ENCODE data around the gene DYNC2LI1.
A peak's percentile ranks its signal among the peaks of the same experiment; 100 is the strongest.

Gene DYNC2LI1

DNA sequence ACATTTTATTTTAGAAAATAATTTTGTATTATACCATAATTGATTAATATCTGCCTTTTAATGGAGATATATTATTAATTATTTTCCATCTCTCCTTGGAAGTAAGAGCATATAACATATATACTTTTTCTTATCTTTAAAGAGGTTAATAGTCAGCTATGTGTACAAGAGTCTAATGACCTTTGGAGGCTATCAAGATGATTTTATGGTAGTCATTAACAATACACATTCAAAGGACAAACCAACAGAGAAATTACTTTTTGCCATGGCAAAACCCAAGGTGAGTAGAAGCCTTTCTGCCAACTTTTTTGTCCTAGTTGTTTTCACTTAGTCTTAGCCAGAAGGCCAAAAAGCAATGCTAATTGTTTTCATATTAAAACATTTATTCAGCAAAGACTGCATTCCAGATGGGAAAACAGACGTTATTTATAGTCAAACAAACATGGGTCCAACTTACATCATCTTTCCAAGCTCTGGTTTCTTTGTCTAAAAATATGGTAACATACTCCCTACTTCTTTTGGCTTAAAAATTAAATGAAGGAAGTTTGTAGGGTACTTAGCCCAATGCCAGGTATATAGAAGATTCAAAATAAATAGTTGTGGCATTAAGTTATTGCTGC lies 9.6 kb upstream of the DYNC2LI1 start:
- DNase-seq, result no peak

DNA sequence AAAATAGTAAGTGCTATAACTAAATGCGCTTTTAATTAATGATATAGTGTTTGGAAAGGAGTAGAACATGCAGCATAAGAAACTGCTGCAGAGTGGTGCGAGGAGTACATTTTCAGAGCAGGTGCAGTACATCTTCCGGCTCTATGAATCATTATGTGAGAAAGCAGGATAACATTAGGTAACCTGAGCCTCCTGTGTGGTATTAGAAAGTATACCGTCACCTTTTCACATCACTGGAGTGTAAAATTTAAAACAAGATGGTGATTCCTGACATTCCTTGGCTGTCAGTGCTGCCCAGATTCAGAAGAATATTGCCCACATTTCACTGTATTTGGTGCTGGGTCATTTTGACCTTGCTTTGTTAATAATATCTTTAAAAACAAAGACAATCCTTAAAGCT lies 7.8 kb upstream of the DYNC2LI1 start:
- no peak for DNase-seq

GRCh38 chr2:43774617-43775016 lies 778 bp downstream of the DYNC2LI1 start:
- DNase-seq, result no peak

- no peak for DNase-seq
Measured at GRCh38 chr2:43776324-43776723, 2.5 kb downstream of the DYNC2LI1 start.

- no peak for DNase-seq
Measured at GRCh38 chr2:43777306-43777926, 3.6 kb downstream of the DYNC2LI1 start.

DNA sequence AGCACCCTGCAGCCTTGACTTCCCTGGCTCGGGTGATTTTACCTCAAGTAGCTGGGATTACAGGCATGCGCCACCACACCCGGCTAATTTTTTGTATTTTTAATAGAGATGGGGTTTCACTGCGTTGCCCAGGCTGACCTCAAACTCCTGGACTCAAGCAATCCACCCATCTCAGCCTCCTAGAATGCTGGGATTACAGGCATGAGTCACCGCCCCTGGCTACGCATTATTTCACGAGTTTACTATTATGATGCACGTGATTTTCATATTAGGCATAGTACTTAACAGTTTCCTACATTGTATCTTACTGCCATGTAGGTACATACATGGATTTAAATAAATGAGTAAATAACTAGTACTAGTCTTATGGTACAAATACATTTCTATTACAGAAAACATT lies 4.4 kb downstream of the DYNC2LI1 start:
- no peak for DNase-seq

DNA sequence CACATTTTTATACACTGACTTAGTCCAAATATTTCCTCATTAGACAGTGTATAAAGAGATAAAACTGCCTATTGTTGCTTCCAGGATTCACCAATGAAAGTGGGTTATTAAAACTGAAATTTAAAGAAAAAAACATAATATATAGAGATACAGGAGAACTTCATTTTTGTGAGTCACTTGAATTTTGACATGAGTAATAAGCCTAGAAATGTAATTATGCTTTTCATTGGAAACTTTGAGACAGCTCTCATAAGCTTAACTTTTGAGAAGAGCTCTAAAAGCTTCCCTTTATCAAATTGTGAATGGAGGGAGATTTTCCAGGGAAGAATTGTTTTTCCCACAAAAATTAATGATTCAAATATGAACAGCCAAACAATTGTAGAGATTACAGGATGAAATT lies 14.1 kb downstream of the DYNC2LI1 start:
- DNase-seq, result no peak

DNA sequence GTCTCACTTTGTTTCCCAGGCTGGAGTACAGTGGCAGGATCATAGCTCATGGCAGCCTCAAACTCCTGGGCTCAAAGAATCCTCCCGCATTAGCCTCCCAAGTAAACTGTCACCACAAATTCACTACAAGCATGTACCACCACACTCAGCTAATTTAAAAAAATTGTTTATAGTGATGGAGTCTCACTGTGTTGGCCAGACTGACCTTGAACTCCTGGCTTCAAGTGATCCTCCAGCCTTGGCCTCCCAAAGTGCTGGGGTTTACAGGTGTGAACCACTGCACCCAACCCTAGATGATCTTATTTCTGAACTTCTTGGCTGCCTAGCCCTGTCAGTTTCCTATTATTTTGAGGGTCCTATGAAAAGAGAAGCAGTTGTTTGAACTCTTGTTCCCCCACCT lies 14.8 kb downstream of the DYNC2LI1 start:
- DNase-seq, result no peak

GRCh38 chr2:43790147-43790546 lies 16.3 kb downstream of the DYNC2LI1 start:
- DNase-seq, result no peak

- DNase-seq, result no peak
Measured at GRCh38 chr2:43791035-43791765, 17.4 kb downstream of the DYNC2LI1 start.

DNA sequence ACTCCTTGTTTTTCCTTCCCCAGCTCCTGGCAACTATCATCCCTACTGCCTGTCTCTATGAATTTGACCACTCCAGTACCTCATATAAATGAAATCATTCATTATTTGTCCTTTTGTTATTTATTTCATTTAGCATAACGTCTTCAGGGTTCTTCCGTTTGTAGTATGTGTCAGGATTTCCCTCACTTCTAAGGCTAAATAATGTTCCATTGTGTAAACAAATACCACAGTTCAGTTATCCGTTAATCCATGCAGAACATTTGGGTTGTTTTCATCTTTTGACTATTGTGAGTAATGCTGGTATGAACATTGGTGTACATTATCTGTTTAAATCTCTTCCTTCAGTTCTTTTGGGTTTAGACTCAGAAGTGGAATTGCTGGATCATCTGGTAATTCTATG lies 18.8 kb downstream of the DYNC2LI1 start:
- DNase-seq, result no peak

GRCh38 chr2:43794956-43795355 lies 21.1 kb downstream of the DYNC2LI1 start:
- no peak for DNase-seq

DNA sequence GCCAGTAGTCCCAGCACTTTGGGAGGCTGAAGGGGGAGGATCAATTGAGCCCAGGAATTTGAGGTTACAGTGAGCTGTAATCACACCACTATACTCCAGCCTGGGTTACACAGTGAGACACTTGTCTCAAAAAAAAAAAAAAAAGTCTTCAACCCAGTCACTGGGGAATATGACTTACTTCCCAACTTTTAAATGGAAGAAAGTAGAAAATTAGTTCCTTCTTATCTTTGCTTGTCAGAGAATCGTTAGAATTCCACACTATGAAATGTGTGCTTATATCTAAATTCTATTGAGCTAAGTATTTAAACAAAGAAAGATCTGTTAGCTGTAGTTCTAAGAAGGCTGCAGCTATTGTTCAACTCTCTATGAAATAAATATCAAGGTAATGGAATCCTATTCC lies 22.4 kb downstream of the DYNC2LI1 start:
- DNase-seq, result no peak

DNA sequence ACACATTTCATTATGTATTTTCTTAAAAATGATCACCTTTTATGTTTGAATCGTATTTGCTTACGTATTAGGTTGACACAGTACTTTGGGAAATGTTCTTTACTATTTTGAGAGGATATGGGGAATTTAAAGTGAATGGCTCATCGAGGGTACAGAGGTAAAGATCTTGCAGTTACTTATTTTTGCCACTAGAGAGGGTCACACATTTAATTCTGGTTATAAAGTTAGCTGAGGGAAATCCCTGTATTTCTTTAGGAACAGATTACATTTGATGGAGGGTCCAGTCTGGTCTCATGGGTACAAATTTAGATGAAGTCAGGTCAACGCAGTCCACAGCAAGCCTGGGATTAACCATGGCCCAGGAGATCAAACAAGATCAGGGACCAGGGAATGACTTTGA lies 24.5 kb downstream of the DYNC2LI1 start:
- peak in 1 of 2 experiments; percentile 19 for DNase-seq

- DNase-seq, result no peak
Measured at GRCh38 chr2:43800894-43801293, 27.1 kb downstream of the DYNC2LI1 start.

DNA sequence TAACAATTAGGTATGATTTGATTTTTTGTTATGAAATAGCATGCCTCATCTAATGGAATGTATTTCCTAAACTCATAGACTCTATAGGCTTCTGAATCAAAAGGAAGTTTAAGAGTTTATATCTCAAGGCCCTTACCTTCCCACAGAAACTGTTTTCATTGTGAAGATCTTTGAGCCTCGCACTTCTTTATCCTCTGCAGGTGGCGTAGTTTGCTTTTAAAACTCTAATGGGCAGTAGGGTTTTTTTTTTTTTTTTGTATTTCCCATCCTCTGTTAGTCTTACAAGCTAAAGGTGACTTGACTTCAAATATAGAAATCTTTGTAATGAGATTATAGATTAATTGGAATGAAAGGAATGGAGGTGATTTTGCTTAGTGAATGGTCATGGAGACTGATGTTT lies 28.3 kb downstream of the DYNC2LI1 start:
- no peak for DNase-seq

- DNase-seq, result no peak
Measured at GRCh38 chr2:43803113-43803512, 29.3 kb downstream of the DYNC2LI1 start.

- no peak for DNase-seq
Measured at GRCh38 chr2:43806719-43807031, 32.8 kb downstream of the DYNC2LI1 start.

- no peak for DNase-seq
Measured at GRCh38 chr2:43810452-43810851, 36.6 kb downstream of the DYNC2LI1 start.

- no peak for DNase-seq
Measured at GRCh38 chr2:43810888-43811287, 37.0 kb downstream of the DYNC2LI1 start.

- DNase-seq, result no peak
Measured at GRCh38 chr2:43812006-43812405, 38.2 kb downstream of the DYNC2LI1 start.

DNA sequence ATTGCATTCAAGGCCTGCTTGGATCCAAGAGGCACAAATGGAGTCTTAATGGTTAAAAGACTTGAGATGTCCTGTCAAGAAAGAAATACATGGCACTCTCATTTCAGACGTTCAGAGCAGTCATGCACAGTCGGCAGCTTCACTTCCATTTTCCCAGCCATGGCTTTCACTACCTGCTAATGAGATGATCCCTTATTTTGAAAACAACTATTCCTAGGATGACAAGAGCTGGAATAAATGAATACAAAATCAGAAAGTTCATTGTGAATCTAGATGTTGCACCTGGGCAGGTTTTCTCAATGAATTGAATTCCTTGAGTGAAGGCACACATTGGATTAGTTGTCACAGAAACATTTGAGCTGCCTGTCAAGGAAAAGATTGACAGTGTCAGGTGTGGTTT lies 39.1 kb downstream of the DYNC2LI1 start:
- DNase-seq, result no peak

- no peak for DNase-seq
Measured at GRCh38 chr2:43814711-43815110, 40.9 kb downstream of the DYNC2LI1 start.

DNA sequence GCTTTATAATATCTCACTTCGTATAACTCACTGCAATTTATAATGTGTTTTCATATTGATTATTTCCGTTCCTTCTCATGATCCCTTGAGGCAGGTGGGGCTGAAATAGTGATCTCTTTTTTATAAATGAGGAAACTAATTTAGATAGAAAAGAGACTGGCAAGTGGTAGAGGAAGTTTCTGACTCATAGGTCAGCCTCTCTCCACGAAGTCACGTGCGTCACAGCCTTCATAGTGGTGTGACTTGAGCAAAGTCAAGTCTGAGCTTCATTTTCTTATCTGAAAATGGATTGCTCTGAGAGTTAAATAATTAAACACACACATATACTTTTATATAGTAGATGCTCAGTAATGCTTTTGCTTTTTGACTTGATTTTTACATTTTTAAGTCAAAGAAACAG lies 44.9 kb downstream of the DYNC2LI1 start:
- no peak for DNase-seq
